ENCODE measurements around the gene ABCG2.
"Not testable (repeated sequence)": the region's sequence is repeated elsewhere in the genome, so short reads cannot be mapped to it uniquely, and the experiment has no call there.

The ABCG2 gene

DNA sequence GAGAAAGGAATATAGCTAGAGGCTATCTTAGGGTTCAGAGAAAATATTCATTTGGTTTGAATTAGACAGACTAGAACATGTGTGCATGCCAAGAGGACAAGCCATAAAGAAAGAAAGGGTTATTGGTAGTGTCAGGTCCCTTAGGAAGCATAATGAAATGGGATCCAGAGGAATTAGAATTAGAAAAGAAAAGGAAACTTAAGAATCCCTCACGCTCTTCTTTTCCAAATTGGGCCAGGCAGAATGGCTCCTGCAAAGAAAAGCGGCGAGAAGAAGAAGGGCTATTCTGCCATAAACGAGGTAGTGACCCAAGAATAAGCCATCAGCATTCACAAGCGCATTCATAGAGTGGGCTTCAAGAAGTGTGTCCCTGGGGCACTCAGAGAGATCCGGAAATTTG, 4.9 kb upstream of the ABCG2 start:
- DNase-seq, result no peak

DNA sequence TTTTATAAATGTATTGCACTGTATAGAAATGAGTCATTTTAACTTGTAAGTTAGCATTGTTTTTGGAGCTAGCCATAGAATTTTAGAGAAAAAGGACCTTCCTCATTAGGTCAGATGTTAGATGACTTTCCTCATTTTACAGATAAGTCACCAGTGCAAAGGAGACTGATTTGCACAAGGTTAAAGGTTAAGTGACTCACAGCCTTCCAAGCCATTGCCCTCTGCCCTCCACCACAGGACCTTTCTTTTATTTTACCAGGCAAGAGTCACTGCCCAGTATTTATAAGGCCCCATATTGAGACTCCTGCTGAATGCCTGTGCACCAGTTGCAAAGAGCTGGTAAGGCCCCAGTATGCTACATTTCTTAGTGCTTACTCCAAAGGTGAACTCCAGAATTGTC, 4.2 kb upstream of the ABCG2 start:
- DNase-seq, result no peak

GRCh38 chr4:88159229-88159725, 838 bp upstream of the ABCG2 start:
- no peak for DNase-seq

DNA sequence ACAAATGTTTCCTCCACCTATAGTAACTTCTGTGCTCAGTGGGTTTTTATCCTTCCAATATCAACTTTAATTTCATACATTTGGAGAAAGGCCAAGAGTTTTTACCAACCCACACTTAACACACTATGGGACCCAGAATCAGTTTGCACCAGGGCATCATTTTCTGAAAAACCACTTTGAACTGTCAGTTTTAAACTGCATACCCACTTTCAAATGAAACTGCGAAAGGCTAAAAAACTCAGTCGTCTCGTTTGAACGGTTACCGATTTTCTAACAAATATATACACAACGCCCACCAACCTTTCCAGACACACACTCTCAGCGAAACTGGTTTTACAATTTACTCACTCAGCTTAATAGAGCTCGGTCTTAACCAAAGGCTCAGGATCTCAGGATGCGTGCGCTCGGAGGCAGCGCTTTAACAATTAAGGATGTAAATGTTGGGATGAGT, 376 bp downstream of the ABCG2 start:
- DNase-seq, result no peak

GRCh38 chr4:88152331-88152730, 6.1 kb downstream of the ABCG2 start:
- not testable (repeated sequence) for DNase-seq

- DNase-seq, result no peak
Measured at GRCh38 chr4:88148560-88148959, 9.9 kb downstream of the ABCG2 start.

DNA sequence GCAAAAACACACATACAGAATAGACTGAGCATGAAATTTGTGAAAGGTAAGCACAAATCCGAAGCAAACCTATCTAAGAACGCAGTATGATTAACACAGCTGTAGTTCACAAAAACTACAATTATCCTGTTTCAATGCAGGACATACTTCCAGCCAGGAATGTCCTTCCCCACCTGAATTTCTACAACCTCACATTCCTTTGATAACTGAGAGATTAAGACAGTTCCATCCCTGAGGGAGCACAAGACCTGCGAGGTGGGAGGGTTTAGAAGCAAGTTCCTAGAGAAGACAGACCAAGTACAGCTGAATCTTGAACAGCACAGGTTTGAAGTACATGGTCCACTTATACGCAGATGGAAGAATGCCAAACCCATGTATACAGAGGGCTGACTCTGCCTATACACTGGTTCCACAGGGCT, 10.6 kb downstream of the ABCG2 start:
- DNase-seq, result no peak

GRCh38 chr4:88146891-88147290, 11.5 kb downstream of the ABCG2 start:
- DNase-seq, result no peak

DNA sequence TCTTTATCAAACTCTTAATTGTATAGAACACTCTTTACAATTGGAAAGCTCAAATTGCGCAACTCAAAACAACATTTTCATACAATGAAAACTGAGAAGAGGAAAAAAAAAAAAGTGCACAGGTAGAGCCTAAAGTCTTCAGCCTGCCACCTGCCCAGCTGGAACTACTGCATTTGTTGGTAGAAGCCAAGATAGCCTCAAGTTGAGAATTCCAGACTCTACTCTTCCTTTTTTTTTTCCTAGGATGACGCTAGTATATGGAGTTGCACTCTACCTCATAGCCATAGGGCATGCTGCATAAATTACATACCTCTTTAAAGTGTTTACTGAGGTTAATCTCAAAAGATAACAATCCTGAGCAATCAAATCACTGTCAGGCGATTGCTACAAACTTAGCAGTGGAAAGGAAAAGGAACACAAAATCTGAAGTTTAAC, 13.6 kb downstream of the ABCG2 start:
- DNase-seq, result no peak

DNA sequence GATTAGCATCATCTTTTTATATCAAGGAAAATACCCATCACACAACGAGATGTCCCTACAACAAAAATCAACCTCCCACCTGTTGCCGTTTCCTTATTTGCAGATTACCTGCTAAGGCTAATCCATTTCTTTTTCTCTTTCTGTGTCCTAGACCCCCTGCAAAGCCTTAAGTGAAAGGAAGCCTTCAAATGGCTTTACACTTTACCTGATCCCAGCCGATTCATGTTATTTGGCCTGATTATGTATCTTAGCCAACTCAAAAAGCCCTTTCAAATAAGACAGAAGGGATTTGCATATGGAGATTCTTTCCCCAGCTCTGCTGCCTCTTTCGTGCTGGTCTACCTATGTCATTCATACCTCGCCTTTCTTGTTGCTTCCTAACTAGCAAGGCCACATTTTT, 14.4 kb downstream of the ABCG2 start:
- DNase-seq, result no peak

DNA sequence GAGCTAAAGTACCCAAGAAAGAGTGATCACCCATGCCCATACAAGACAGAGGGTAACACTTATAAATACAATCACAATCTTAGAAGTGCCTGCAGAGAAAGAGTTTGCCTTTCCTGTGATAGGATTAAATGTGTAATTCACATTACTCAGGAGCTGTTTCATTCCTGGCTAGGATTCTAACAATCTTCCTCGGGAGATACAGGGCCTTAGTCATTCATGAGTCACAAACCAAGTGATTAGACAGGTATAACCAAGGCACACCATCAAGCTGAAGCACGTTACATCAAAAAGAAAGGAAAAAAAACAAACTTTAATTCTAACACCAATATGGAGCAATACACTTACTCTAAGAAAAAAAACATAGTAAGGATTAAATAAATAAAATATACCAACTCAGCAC, 14.9 kb downstream of the ABCG2 start:
- DNase-seq, result no peak

DNA sequence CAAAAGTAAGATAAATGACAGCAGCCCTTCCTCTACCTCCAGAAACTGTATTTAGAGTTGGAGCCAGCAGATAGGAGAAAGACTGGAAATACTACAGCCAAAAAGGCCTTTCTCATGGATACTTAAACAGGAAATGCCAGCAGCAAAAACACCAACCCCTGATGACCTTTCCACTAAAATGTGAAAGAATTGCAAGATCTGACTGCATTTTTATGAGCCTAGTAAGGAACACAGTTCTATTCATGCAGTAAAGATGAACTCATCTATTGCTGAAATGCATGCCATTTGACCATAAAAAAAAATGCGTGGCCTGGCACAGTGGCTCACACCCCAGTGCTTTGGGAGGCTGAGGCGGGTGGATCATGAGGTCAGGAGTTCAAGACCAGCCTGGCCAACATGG, 19.9 kb downstream of the ABCG2 start:
- DNase-seq, result no peak

GRCh38 chr4:88137112-88137511, 21.3 kb downstream of the ABCG2 start:
- no peak for DNase-seq

DNA sequence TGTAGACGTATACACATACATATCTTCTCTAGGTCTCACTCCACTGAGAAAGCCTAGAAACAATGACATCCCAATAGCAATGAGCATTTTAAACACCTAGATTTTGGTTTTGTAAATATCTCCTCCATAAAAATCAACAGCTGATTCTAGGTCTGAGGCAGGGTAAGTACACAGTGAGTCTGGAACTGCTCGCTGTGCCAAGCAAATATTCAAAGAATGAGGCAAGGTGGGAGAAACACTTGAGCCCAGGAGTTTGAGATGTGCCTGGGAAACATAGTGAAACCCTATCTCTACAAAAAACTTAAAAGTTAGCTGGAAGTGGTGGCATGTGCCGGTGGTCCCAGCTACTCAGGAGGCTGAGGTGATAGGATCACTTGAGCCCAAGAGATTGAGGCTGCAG, 22.2 kb downstream of the ABCG2 start:
- DNase-seq, result no peak

DNA sequence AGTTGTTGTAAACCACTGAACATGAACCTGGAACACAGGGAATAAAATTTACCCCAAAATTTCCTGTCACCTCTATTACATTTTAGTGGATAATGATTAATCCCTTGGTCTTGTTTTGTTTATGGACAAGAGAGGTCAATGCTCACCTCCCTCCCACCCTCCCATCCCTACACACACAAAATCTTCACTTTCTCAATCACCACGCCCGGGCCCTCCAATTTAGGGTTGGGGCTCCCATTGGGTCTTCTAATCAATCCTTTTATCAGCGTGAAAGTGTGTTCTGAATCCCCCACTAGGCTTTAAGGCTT, 23.1 kb downstream of the ABCG2 start:
- DNase-seq, result no peak

GRCh38 chr4:88134536-88135355, 23.7 kb downstream of the ABCG2 start:
- no peak for DNase-seq

- no peak for DNase-seq
Measured at GRCh38 chr4:88134111-88134510, 24.3 kb downstream of the ABCG2 start.

- DNase-seq, result no peak
Measured at GRCh38 chr4:88130544-88131305, 27.7 kb downstream of the ABCG2 start.

DNA sequence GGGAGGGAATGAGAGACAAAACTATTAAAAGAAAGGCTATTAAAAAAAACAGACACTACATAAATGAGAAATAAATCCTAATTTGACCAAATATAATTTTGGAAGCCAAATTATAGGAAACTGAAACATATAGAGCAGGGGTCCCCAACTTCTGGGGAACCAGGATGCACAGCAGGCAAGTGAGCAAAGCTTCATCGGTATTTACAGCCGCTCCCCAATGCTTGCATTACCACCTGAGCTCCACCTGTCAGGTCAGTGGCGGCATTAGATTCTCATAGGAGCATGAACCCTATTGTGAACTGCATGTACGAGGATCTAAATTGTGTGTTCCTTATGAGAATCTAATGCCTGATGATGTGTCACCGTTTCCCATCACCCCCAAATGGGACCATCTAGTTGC, 28.4 kb downstream of the ABCG2 start:
- no peak for DNase-seq

DNA sequence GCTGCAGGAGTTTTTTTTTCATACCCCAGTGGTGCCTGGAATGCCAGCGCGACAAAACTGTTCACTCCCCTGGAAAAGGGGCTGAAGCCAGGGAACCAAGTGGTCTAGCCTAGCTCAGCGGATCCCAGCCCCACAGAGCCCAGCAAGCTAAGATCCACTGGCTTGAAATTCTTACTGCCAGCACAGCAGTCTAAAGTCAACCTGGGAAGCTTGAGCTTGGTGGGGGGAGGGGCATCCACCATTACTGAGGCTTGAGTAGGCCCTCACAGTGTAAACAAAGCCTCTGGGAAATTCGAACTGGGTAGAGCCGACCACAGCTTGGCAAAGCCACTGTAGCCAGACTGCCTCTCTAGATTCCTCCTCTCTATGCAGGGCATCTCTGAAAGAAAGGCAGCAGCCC, 36.2 kb downstream of the ABCG2 start:
- not testable (repeated sequence) for DNase-seq

- no peak for DNase-seq
Measured at GRCh38 chr4:88119943-88120342, 38.5 kb downstream of the ABCG2 start.

DNA sequence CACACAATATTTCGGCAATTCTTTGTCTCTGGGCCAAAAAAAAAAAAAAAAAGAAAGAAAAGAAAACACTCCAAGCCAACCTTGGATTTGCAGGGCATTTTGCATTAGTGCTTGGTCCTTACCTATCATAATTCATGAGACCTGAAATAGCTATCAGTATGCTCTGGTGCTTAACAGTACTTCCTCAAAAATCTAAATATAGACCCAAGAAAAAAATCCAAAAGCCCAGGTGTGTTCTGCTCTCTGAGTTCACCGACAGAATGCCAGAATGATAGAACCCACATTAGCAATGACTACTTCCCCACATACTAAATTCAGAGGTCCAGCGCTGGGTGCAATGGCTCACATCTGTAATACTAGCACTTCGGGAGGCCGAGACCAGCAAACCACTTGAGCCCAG, 42.9 kb downstream of the ABCG2 start:
- DNase-seq, result no peak

DNA sequence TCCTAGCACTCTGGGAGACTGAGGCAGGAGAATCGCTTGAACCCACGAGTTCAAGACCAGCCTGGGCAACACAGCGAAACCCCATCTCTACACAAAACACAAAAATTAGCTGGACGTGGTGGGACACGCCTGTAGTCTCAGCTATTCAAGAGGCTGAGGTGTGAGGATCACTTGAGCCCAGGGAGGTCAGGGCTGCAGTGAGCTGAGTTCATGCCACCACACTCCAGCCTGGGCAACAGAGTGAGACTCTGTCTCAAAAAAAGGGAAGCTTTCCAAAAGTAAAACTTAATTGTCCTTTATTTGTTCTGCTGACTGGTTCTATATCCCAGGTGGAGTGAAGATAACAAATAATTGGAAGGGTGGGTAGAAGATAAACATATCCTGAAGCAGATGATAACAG, 45.6 kb downstream of the ABCG2 start:
- DNase-seq, result no peak

- no peak for DNase-seq
Measured at GRCh38 chr4:88110826-88111225, 47.6 kb downstream of the ABCG2 start.

Measured in NCI-H1048 (cell line).